ENCODE results near the gene REXO2. TPM values are rescaled to one million over a fixed set of nuclear protein-coding genes. Genes with fewer than 3 reads are reported as not detected.

Gene REXO2
- total and polyA plus RNA-seq, 5 experiments from 2014 or later = 45.8 to 65.0 (median 49.5) TPM

- ATAC-seq = no peak
- POLR2A ChIA-PET = no interaction called here
- Mint-ChIP-seq H3K36me3 (peaks cover 4 to 27% (median 5%) of the 10 kb centered on the region in 3 donors), H3K27ac (peak overlapping the region in 2 of 10 donors; percentile 14 to 24), H3K27me3 (no peaks in the 10 kb centered on the region), H3K4me3 (no peak overlapping the region), H3K9me3 (no peaks in the 10 kb centered on the region), H3K4me1 (peaks cover 0 to 6% (median 1%) of the 10 kb centered on the region in 4 donors)
- no peak for DNase-seq
Measured at GRCh38 chr11:114412946-114413345, 26.3 kb upstream of the REXO2 start.

- Mint-ChIP-seq H3K27ac (peak overlapping the region in 3 of 10 donors; percentile 22 to 58 (median 37)), H3K36me3 (peaks cover 4 to 20% (median 5%) of the 10 kb centered on the region in 3 donors), H3K9me3 (no peaks in the 10 kb centered on the region), H3K4me3 (no peak overlapping the region), H3K27me3 (no peaks in the 10 kb centered on the region), H3K4me1 (peaks cover 0 to 6% (median 1%) of the 10 kb centered on the region in 4 donors)
- DNase-seq = no peak
- POLR2A ChIA-PET = no interaction called here
- ATAC-seq = no peak
Measured at GRCh38 chr11:114413958-114414357, 25.3 kb upstream of the REXO2 start.

GRCh38 chr11:114416441-114416961, 22.8 kb upstream of the REXO2 start:
- no peaks in the 10 kb centered on the region for H3K36me3 Mint-ChIP-seq
- H3K27me3 Mint-ChIP-seq = no peaks in the 10 kb centered on the region
- DNase-seq (no peak), ATAC-seq (no peak)
- H3K4me1 Mint-ChIP-seq = peaks cover 0 to 3% (median 1%) of the 10 kb centered on the region in 4 donors
- no peaks in the 10 kb centered on the region for H3K9me3 Mint-ChIP-seq
- no peak overlapping the region for H3K27ac Mint-ChIP-seq
- no peak overlapping the region for H3K4me3 Mint-ChIP-seq
- POLR2A ChIA-PET = interaction anchor here (0.5 kb wide), 1 partner anchor 51 kb away, joined by 5 read pairs; no protein-coding TSS in a partner anchor

GRCh38 chr11:114426280-114426679, 13.0 kb upstream of the REXO2 start:
- no peak overlapping the region for H3K4me3 Mint-ChIP-seq
- POLR2A ChIA-PET = no interaction called here
- ATAC-seq (no peak), DNase-seq (no peak)
- H3K4me1 Mint-ChIP-seq = no peaks in the 10 kb centered on the region
- H3K36me3 Mint-ChIP-seq = peaks cover 6 to 12% (median 7%) of the 10 kb centered on the region in 3 donors
- H3K27me3 Mint-ChIP-seq = peaks cover 0 to 4% (median 0%) of the 10 kb centered on the region in 5 donors
- peaks cover 3 to 19% (median 9%) of the 10 kb centered on the region in 9 donors for H3K9me3 Mint-ChIP-seq
- no peak overlapping the region for H3K27ac Mint-ChIP-seq

GRCh38 chr11:114430290-114430689, 9.0 kb upstream of the REXO2 start:
- Mint-ChIP-seq H3K27me3 (peaks cover 0 to 5% (median 0%) of the 10 kb centered on the region in 5 donors), H3K9me3 (no peaks in the 10 kb centered on the region), H3K4me1 (no peaks in the 10 kb centered on the region), H3K4me3 (no peak overlapping the region), H3K36me3 (peaks cover 0 to 2% (median 0%) of the 10 kb centered on the region in 3 donors), H3K27ac (peak overlapping the region in 1 of 10 donors; percentile 1)
- DNase-seq (no peak), ATAC-seq (no peak)
- POLR2A ChIA-PET = no interaction called here

- Mint-ChIP-seq H3K4me1 (no peaks in the 10 kb centered on the region), H3K4me3 (no peak overlapping the region), H3K27ac (no peak overlapping the region), H3K9me3 (no peaks in the 10 kb centered on the region), H3K27me3 (peaks cover 0 to 5% (median 0%) of the 10 kb centered on the region in 5 donors), H3K36me3 (no peaks in the 10 kb centered on the region)
- no peak for ATAC-seq
- POLR2A ChIA-PET = no interaction called here
- DNase-seq = no peak
Measured at GRCh38 chr11:114432893-114433292, 6.4 kb upstream of the REXO2 start.

GRCh38 chr11:114433376-114433775, 5.9 kb upstream of the REXO2 start:
- H3K4me3 Mint-ChIP-seq = no peak overlapping the region
- no peaks in the 10 kb centered on the region for H3K9me3 Mint-ChIP-seq
- ATAC-seq = no peak
- no peak overlapping the region for H3K27ac Mint-ChIP-seq
- POLR2A ChIA-PET = no interaction called here
- DNase-seq = no peak
- H3K36me3 Mint-ChIP-seq = no peaks in the 10 kb centered on the region
- H3K4me1 Mint-ChIP-seq = peaks cover 0 to 3% (median 0%) of the 10 kb centered on the region in 4 donors
- peaks cover 0 to 5% (median 0%) of the 10 kb centered on the region in 5 donors for H3K27me3 Mint-ChIP-seq

- H3K4me1 Mint-ChIP-seq = peaks cover 14 to 33% (median 31%) of the 10 kb centered on the region in 4 donors
- ATAC-seq (no peak), DNase-seq (no peak)
- H3K9me3 Mint-ChIP-seq = no peaks in the 10 kb centered on the region
- peak overlapping the region in 4 of 10 donors; percentile 58 to 98 (median 91) for H3K27ac Mint-ChIP-seq
- H3K27me3 Mint-ChIP-seq = peaks cover 0 to 1% (median 0%) of the 10 kb centered on the region in 5 donors
- POLR2A ChIA-PET = interaction anchor here (0.9 to 1.3 kb wide), 3 partner anchors 36 to 40 kb away, joined by 3 to 7 read pairs (median 4); partner anchors contain the start of genes C11orf71 and RBM7
- H3K4me3 Mint-ChIP-seq = peak overlapping the region in 5 of 10 donors; percentile 16 to 98 (median 97)
- peaks cover 0 to 5% (median 0%) of the 10 kb centered on the region in 3 donors for H3K36me3 Mint-ChIP-seq
Measured at GRCh38 chr11:114438303-114438702, 964 bp upstream of the REXO2 start.

GRCh38 chr11:114440121-114440860, 1.0 kb downstream of the REXO2 start:
- Mint-ChIP-seq H3K9me3 (no peaks in the 10 kb centered on the region), H3K36me3 (peaks cover 0 to 17% (median 3%) of the 10 kb centered on the region in 3 donors), H3K27me3 (no peaks in the 10 kb centered on the region), H3K4me1 (peaks cover 14 to 34% (median 31%) of the 10 kb centered on the region in 4 donors), H3K27ac (peak overlapping the region in 9 of 10 donors; percentile 25 to 98 (median 94)), H3K4me3 (peak overlapping the region; percentile 94 to 99 (median 97))
- ATAC-seq (no peak), DNase-seq (peak in 3 of 10 donors; percentile 0 to 9 (median 5))
- POLR2A ChIA-PET = interaction anchor here (1.4 kb wide), 1 partner anchor 40 kb away, joined by 5 read pairs; the partner anchor contains the start of genes C11orf71 and RBM7

GRCh38 chr11:114440971-114441763, 1.9 kb downstream of the REXO2 start:
- DNase-seq (no peak), ATAC-seq (no peak)
- H3K9me3 Mint-ChIP-seq = no peaks in the 10 kb centered on the region
- POLR2A ChIA-PET = interaction anchor here (1.4 kb wide), 1 partner anchor 41 kb away, joined by 5 read pairs; the partner anchor contains the start of genes C11orf71 and RBM7
- peak overlapping the region in 8 of 10 donors; percentile 0 to 67 (median 33) for H3K4me3 Mint-ChIP-seq
- no peaks in the 10 kb centered on the region for H3K27me3 Mint-ChIP-seq
- H3K27ac Mint-ChIP-seq = peak overlapping the region in 4 of 10 donors; percentile 10 to 47 (median 26)
- H3K36me3 Mint-ChIP-seq = peaks cover 1 to 21% (median 3%) of the 10 kb centered on the region in 3 donors
- H3K4me1 Mint-ChIP-seq = peaks cover 14 to 34% (median 31%) of the 10 kb centered on the region in 4 donors

- Mint-ChIP-seq H3K4me1 (peaks cover 18 to 38% (median 32%) of the 10 kb centered on the region in 4 donors), H3K27me3 (no peaks in the 10 kb centered on the region), H3K9me3 (no peaks in the 10 kb centered on the region), H3K4me3 (no peak overlapping the region), H3K27ac (peak overlapping the region in 2 of 10 donors; percentile 10 to 24), H3K36me3 (peaks cover 7 to 27% (median 9%) of the 10 kb centered on the region in 3 donors)
- POLR2A ChIA-PET = no interaction called here
- DNase-seq = no peak
- ATAC-seq = no peak
Measured at GRCh38 chr11:114441921-114442320, 2.7 kb downstream of the REXO2 start.

- Mint-ChIP-seq H3K36me3 (peaks cover 7 to 33% (median 9%) of the 10 kb centered on the region in 3 donors), H3K27ac (no peak overlapping the region), H3K9me3 (no peaks in the 10 kb centered on the region), H3K4me1 (peaks cover 22 to 44% (median 32%) of the 10 kb centered on the region in 4 donors), H3K4me3 (no peak overlapping the region), H3K27me3 (no peaks in the 10 kb centered on the region)
- DNase-seq = no peak
- no peak for ATAC-seq
- POLR2A ChIA-PET = no interaction called here
Measured at GRCh38 chr11:114442536-114442935, 3.3 kb downstream of the REXO2 start.
